SK-N-SH (cell line): ENCODE results near the gene DGKD.

Experiments used
- FOXM1 ChIP-seq: IDR thresholded peaks from 2 replicates; pipeline ENCODE4 v1.4.0; 2012; ENCODE audit warnings: low read depth, mild to moderate bottlenecking
- GABPA ChIP-seq: IDR thresholded peaks from 2 replicates; pipeline ENCODE4 v1.4.0; 2012; ENCODE audit warnings: low read depth, mild to moderate bottlenecking
- POLR2AphosphoS5 ChIP-seq: IDR thresholded peaks from 2 replicates; pipeline ENCODE4 v1.6.1; 2012; ENCODE audit warnings: low read depth, low read length
- RAD21 ChIP-seq: IDR thresholded peaks from 2 replicates; pipeline ENCODE4 v1.6.1; 2012; ENCODE audit warnings: mild to moderate bottlenecking, low read length
- USF2 ChIP-seq: fragments of 150-350 bp; IDR thresholded peaks from 2 replicates; pipeline ENCODE4 v1.6.1; 2017; ENCODE audit warnings: antibody characterized with exemption, low read length, low read depth, borderline replicate concordance
- YY1 ChIP-seq: IDR thresholded peaks from 2 replicates; pipeline ENCODE4 v1.4.0; 2012; ENCODE audit warnings: low read depth, mild to moderate bottlenecking
- TF ChIP-seq, protein P1 (sequence below): fragments of 200-600 bp; sonication (generic); IDR thresholded peaks from 2 replicates; pipeline ENCODE4 v1.6.1; 2017; ENCODE audit warnings: antibody characterized with exemption, mild to moderate bottlenecking, moderate library complexity
- TF ChIP-seq, protein P2 (sequence below): IDR thresholded peaks from 2 replicates; pipeline ENCODE4 v1.4.0; 2012; ENCODE audit warnings: low read depth

DNA sequence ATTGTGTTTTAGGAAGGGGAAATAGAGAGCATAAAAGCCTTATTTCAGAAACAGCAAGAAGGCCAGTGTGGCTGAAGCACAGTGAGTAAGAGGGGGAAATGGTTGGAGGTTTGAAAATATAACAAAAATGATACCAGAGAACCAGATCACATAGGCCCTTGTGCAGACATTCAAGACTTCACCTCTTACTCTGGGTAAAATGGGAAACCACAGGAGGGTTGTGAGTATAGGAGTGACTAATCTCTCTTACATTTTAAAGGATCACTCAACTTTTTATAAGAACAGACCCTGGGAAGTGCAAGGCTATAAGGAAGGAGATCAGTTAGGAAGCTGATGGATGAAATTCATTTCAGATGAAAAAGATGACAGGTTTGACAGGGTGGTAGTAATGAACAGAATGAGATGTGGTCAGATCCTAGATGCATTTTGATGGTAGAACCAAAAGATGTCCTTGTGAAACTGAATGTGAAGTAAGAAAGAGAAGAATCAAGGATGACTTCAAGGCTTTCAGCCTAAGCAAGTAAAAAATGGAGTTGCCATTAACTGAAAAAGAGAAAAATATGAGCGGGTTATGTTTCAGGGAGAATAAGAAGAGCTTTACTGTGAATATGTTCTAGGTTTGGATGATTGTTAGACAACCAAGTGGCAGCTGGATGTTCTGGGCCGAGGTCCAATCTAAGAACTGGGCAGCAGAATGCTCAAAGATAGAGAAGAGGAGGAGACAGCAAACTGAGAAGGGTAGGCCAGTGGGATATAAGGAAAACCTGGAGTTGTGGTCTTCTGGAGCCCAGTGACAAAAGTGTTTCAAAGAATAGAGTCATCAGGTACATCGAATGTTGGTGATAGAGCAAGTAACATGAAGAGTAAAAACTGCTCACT, 147.1 kb downstream of the DGKD start:
- TF ChIP-seq USF2 (no peak), POLR2AphosphoS5 (no peak), YY1 (no peak), FOXM1 (no peak), GABPA (no peak), RAD21 (no peak)
- TF ChIP-seq, protein P1, sequence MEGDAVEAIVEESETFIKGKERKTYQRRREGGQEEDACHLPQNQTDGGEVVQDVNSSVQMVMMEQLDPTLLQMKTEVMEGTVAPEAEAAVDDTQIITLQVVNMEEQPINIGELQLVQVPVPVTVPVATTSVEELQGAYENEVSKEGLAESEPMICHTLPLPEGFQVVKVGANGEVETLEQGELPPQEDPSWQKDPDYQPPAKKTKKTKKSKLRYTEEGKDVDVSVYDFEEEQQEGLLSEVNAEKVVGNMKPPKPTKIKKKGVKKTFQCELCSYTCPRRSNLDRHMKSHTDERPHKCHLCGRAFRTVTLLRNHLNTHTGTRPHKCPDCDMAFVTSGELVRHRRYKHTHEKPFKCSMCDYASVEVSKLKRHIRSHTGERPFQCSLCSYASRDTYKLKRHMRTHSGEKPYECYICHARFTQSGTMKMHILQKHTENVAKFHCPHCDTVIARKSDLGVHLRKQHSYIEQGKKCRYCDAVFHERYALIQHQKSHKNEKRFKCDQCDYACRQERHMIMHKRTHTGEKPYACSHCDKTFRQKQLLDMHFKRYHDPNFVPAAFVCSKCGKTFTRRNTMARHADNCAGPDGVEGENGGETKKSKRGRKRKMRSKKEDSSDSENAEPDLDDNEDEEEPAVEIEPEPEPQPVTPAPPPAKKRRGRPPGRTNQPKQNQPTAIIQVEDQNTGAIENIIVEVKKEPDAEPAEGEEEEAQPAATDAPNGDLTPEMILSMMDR = no peak
- TF ChIP-seq, protein P2, sequence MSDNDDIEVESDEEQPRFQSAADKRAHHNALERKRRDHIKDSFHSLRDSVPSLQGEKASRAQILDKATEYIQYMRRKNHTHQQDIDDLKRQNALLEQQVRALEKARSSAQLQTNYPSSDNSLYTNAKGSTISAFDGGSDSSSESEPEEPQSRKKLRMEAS = no peak
